T47D (cell line): ENCODE results near the gene HEATR5A.

Experiments
- DNase-seq, 2 experiments: peaks; one replicate each; pipeline versions ENCODE4 v3.0.0 to v3.0.0-alpha.2; 2011 to 2012; ENCODE audit warnings: low read depth in 1 of 2, low spot score in 1 of 2
- JUND ChIP-seq: IDR thresholded peaks from 2 replicates; pipeline ENCODE4 v1.6.1; 2012; ENCODE audit warnings: low read depth
- in situ Hi-C: cut with HindIII; loops from 2 replicates; pipeline ENCODE4 v1.10.0; 2016; ENCODE audit warnings: low sequenced_read_pairs, low pct_unique_long_range_greater_than_20kb

HEATR5A gene

GRCh38 chr14:31419179-31419966 is 977 bp downstream of the HEATR5A start:
- in situ Hi-C loops: no loop called here
- no peak for DNase-seq
- no peak for TF ChIP-seq JUND

GRCh38 chr14:31418440-31418839 is 1.9 kb downstream of the HEATR5A start:
- no peak for DNase-seq
- in situ Hi-C loops: no loop called here

GRCh38 chr14:31414190-31414833 is 6.0 kb downstream of the HEATR5A start:
- DNase-seq: no peak

More at GRCh38 chr14:31418440-31418839, 1.9 kb downstream of the HEATR5A start:
- TF ChIP-seq JUND: no peak

GRCh38 chr14:31411218-31411727 is 9.1 kb downstream of the HEATR5A start:
- no peak for TF ChIP-seq JUND
- in situ Hi-C loops: no loop called here
- DNase-seq: no peak

More at GRCh38 chr14:31414190-31414833, 6.0 kb downstream of the HEATR5A start:
- in situ Hi-C loops: no loop called here
- no peak for TF ChIP-seq JUND

GRCh38 chr14:31410048-31410650 is 10.2 kb downstream of the HEATR5A start:
- TF ChIP-seq JUND: no peak
- no peak for DNase-seq
- in situ Hi-C loops: no loop called here

GRCh38 chr14:31408421-31408820 is 11.9 kb downstream of the HEATR5A start:
- in situ Hi-C loops: no loop called here
- no peak for TF ChIP-seq JUND

GRCh38 chr14:31405599-31406232 is 14.6 kb downstream of the HEATR5A start:
- in situ Hi-C loops: no loop called here
- DNase-seq: no peak
- no peak for TF ChIP-seq JUND

More at GRCh38 chr14:31408421-31408820, 11.9 kb downstream of the HEATR5A start:
- DNase-seq: no peak

GRCh38 chr14:31405106-31405505 is 15.2 kb downstream of the HEATR5A start:
- no peak for TF ChIP-seq JUND
- in situ Hi-C loops: no loop called here

GRCh38 chr14:31403707-31404106 is 16.6 kb downstream of the HEATR5A start:
- DNase-seq: no peak
- in situ Hi-C loops: no loop called here
- TF ChIP-seq JUND: no peak

More at GRCh38 chr14:31405106-31405505, 15.2 kb downstream of the HEATR5A start:
- DNase-seq: no peak

- no peak for DNase-seq
- in situ Hi-C loops: no loop called here
- TF ChIP-seq JUND: no peak
These were observed 17.4 kb downstream of the HEATR5A start for GRCh38 chr14:31402764-31403439.

- in situ Hi-C loops: no loop called here
- TF ChIP-seq JUND: no peak
These were observed 18.9 kb downstream of the HEATR5A start for GRCh38 chr14:31401369-31401932.

GRCh38 chr14:31400031-31400638 is 20.2 kb downstream of the HEATR5A start:
- in situ Hi-C loops: no loop called here
- no peak for TF ChIP-seq JUND
- no peak for DNase-seq

More at GRCh38 chr14:31401369-31401932, 18.9 kb downstream of the HEATR5A start:
- no peak for DNase-seq
